HepG2 (cell line): ENCODE results near the gene MTR. TPM values are rescaled to one million over a fixed set of nuclear protein-coding genes. Genes with fewer than 3 reads are reported as not detected.

ENCODE experiments used
- CHD2 ChIP-seq: IDR thresholded peaks from 2 replicates; pipeline ENCODE4 v1.6.1; 2011; ENCODE audit warnings: low read depth, low read length, improper control_type of control experiment
- NR3C1 ChIP-seq: sonication (generic); formaldehyde crosslinking; IDR thresholded peaks from 2 replicates; pipeline ENCODE4 v1.4.0; 2020; ENCODE audit warnings: missing genetic modification reagents
- PTBP1 ChIP-seq: fragments of 200-400 bp; formaldehyde crosslinking; IDR thresholded peaks from 2 replicates; pipeline ENCODE4 v1.6.1; 2018; ENCODE audit warnings: low read length, low read depth; ENCODE audit not compliant: poor library complexity, severe bottlenecking
- SALL1 ChIP-seq: sonication (generic); formaldehyde crosslinking; IDR thresholded peaks from 2 replicates; pipeline ENCODE4 v1.8.0; 2022; ENCODE audit warnings: mild to moderate bottlenecking, missing genetic modification reagents
- SMAD3 ChIP-seq: sonication (generic); formaldehyde crosslinking; IDR thresholded peaks from 2 replicates; pipeline ENCODE4 v1.4.0; 2020; ENCODE audit warnings: missing genetic modification reagents
- SP5 ChIP-seq: IDR thresholded peaks from 2 replicates; pipeline ENCODE4 v1.6.1; 2016; ENCODE audit warnings: low read depth, borderline replicate concordance
- ZNF562 ChIP-seq: sonication (generic); formaldehyde crosslinking; IDR thresholded peaks from 2 replicates; pipeline ENCODE4 v1.8.0; 2022; ENCODE audit warnings: missing genetic modification reagents, borderline replicate concordance
- polyA plus RNA-seq, 8 experiments: library from polyadenylated mRNA; depleted of rRNA in 3 of 8; stranded (reverse) in 7 of 8; unstranded in 1 of 8; fragments of >200 nt; fragmentation: Illumina TruSeq in 4 of 8; extraction: Trizol in 4 of 8; gene quantifications; 2 replicates each; pipeline versions ENCODE4 v1.2.1 to v1.2.3, GENCODE V29; 2011 to 2016; ENCODE audit warnings: low read depth in 4 of 8, missing spikeins in 1 of 8, mixed read lengths in 1 of 8; ENCODE audit not compliant: insufficient read depth in 1 of 8
- total RNA-seq, 5 experiments: library from RNA; depleted of rRNA; stranded (reverse); fragments of >200 nt; fragmentation: Illumina TruSeq; extraction: Trizol; gene quantifications; 2 replicates each; pipeline ENCODE4 v1.2.3, GENCODE V29; 2016; ENCODE audit warnings: low read depth in 1 of 5
- TF ChIP-seq, protein P1 (sequence below): sonication (generic); formaldehyde crosslinking; IDR thresholded peaks from one replicate; pipeline ENCODE4 v1.5.1; 2020; ENCODE audit warnings: mild to moderate bottlenecking, missing genetic modification reagents; ENCODE audit errors: not compliant biosample characterization

The MTR gene
- total and polyA plus RNA-seq, 2 of the 13 experiments (the other 11 are each of a cell fraction or from before 2014, with no cell fraction given) = 16.3 to 36.1 TPM

DNA sequence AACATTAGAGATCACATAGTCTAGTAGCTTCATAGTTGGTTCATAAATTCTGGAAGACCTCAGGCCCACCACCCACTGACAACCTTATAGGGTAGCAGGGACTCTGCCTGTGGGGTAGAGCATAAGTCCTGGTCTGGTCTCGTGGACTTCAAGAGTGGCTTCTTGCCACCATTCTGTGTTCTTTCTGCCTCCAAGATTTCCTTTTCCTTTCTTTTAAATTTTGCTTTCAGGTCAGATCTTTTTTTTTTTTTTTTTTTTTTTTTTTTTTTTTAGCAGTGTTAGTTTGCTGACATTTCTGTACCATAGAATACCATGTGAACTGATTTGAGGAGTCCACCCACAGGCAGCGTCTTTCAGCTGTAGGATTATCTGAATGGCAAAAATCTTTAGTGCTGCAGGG lies 28.5 kb downstream of the MTR start (continued):
- TF ChIP-seq, protein P1, sequence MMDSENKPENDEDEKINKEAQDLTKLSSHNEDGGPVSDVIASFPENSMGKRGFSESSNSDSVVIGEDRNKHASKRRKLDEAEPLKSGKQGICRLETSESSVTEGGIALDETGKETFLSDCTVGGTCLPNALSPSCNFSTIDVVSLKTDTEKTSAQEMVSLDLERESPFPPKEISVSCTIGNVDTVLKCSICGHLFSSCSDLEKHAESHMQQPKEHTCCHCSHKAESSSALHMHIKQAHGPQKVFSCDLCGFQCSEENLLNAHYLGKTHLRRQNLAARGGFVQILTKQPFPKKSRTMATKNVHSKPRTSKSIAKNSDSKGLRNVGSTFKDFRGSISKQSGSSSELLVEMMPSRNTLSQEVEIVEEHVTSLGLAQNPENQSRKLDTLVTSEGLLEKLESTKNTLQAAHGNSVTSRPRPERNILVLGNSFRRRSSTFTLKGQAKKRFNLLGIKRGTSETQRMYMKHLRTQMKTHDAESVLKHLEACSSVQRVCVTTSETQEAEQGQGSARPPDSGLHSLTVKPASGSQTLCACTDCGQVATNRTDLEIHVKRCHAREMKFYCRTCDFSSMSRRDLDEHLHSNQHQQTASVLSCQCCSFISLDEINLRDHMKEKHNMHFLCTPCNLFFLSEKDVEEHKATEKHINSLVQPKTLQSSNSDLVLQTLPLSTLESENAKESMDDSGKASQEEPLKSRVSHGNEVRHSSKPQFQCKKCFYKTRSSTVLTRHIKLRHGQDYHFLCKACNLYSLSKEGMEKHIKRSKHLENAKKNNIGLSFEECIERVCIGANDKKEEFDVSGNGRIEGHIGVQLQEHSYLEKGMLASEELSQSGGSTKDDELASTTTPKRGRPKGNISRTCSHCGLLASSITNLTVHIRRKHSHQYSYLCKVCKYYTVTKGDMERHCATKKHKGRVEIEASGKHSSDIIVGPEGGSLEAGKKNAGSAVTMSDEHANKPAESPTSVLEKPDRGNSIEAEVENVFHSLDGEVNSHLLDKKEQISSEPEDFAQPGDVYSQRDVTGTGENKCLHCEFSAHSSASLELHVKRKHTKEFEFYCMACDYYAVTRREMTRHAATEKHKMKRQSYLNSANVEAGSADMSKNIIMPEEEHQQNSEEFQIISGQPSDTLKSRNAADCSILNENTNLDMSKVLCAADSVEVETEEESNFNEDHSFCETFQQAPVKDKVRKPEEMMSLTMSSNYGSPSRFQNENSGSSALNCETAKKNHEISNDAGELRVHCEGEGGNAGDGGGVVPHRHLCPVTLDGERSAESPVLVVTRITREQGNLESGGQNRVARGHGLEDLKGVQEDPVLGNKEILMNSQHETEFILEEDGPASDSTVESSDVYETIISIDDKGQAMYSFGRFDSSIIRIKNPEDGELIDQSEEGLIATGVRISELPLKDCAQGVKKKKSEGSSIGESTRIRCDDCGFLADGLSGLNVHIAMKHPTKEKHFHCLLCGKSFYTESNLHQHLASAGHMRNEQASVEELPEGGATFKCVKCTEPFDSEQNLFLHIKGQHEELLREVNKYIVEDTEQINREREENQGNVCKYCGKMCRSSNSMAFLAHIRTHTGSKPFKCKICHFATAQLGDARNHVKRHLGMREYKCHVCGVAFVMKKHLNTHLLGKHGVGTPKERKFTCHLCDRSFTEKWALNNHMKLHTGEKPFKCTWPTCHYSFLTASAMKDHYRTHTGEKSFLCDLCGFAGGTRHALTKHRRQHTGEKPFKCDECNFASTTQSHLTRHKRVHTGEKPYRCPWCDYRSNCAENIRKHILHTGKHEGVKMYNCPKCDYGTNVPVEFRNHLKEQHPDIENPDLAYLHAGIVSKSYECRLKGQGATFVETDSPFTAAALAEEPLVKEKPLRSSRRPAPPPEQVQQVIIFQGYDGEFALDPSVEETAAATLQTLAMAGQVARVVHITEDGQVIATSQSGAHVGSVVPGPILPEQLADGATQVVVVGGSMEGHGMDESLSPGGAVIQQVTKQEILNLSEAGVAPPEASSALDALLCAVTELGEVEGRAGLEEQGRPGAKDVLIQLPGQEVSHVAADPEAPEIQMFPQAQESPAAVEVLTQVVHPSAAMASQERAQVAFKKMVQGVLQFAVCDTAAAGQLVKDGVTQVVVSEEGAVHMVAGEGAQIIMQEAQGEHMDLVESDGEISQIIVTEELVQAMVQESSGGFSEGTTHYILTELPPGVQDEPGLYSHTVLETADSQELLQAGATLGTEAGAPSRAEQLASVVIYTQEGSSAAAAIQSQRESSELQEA (CRISPR knock-in tag) = no peak
- TF ChIP-seq NR3C1 (CRISPR knock-in tag) (no peak), SMAD3 (CRISPR knock-in tag) (no peak), SALL1 (CRISPR knock-in tag) (no peak), CHD2 (no peak), ZNF562 (CRISPR knock-in tag) (no peak), PTBP1 (no peak), SP5 (CRISPR knock-in tag) (no peak)
